Stimulated activated CD8-positive, alpha-beta memory T cell treated with anti-CD3 and anti-CD28 coated beads, Interleukin-4, amount 100 ng/mL, for 24 hours (primary cell): ENCODE results near the gene TSTD1.
"Not testable (repeated sequence)": the region's sequence is repeated elsewhere in the genome, so short reads cannot be mapped to it uniquely, and the experiment has no call there.

Experiments used
- DNase-seq: peaks from one replicate; pipeline ENCODE4 v3.0.0-alpha.2; 2020; ENCODE audit warnings: low read depth

TSTD1 gene

GRCh38 chr1:161008869-161009510 is 29.8 kb downstream of the TSTD1 start:
- no peak for DNase-seq

- no peak for DNase-seq
These were observed 31.4 kb downstream of the TSTD1 start for GRCh38 chr1:161007369-161007768.

- DNase-seq: no peak
These were observed 32.2 kb downstream of the TSTD1 start for GRCh38 chr1:161006563-161006962.

GRCh38 chr1:161001525-161001924 is 37.2 kb downstream of the TSTD1 start:
- no peak for DNase-seq

- DNase-seq: no peak
These were observed 37.9 kb downstream of the TSTD1 start for GRCh38 chr1:161000736-161001480.

GRCh38 chr1:160999376-160999775 is 39.4 kb downstream of the TSTD1 start:
- DNase-seq: no peak

- DNase-seq: no peak
These were observed 41.3 kb downstream of the TSTD1 start for GRCh38 chr1:160997323-160998038.

- no peak for DNase-seq
These were observed 42.6 kb downstream of the TSTD1 start for GRCh38 chr1:160996178-160996577.

GRCh38 chr1:160993544-160994193 is 45.1 kb downstream of the TSTD1 start:
- no peak for DNase-seq

- DNase-seq: not testable (repeated sequence)
These were observed 46.7 kb downstream of the TSTD1 start for GRCh38 chr1:160992036-160992435.
